ENCODE data around the gene CACNA2D3.

CACNA2D3 gene

GRCh38 chr3:54901906-54902685 lies 779.7 kb downstream of the CACNA2D3 start:
- no peak for DNase-seq

GRCh38 chr3:54905261-54905888 lies 783.0 kb downstream of the CACNA2D3 start:
- DNase-seq, result no peak

GRCh38 chr3:54905920-54906319 lies 783.6 kb downstream of the CACNA2D3 start:
- no peak for DNase-seq

GRCh38 chr3:54906763-54907162 lies 784.4 kb downstream of the CACNA2D3 start:
- no peak for DNase-seq

- no peak for DNase-seq
Observed at GRCh38 chr3:54909191-54909590, 786.8 kb downstream of the CACNA2D3 start.

GRCh38 chr3:54914180-54914579 lies 791.8 kb downstream of the CACNA2D3 start:
- DNase-seq, result no peak

GRCh38 chr3:54915181-54915580 lies 792.8 kb downstream of the CACNA2D3 start:
- DNase-seq, result no peak

GRCh38 chr3:54915976-54916375 lies 793.6 kb downstream of the CACNA2D3 start:
- no peak for DNase-seq

GRCh38 chr3:54916732-54917131 lies 794.4 kb downstream of the CACNA2D3 start:
- no peak for DNase-seq

GRCh38 chr3:54917174-54917573 lies 794.8 kb downstream of the CACNA2D3 start:
- no peak for DNase-seq

GRCh38 chr3:54917862-54918261 lies 795.5 kb downstream of the CACNA2D3 start:
- no peak for DNase-seq

- no peak for DNase-seq
Observed at GRCh38 chr3:54918516-54918915, 796.2 kb downstream of the CACNA2D3 start.

- DNase-seq, result no peak
Observed at GRCh38 chr3:54928046-54928770, 805.9 kb downstream of the CACNA2D3 start, which contains the start of gene LRTM1. TSS of gene LRTM1 (minus strand) at chr3:54928059. CDS start at chr3:54927911, 148 bp downstream.

- no peak for DNase-seq
Observed at GRCh38 chr3:54931182-54931581, 808.8 kb downstream of the CACNA2D3 start.

GRCh38 chr3:54932606-54933005 lies 810.3 kb downstream of the CACNA2D3 start:
- DNase-seq, result no peak

GRCh38 chr3:54935869-54936268 lies 813.5 kb downstream of the CACNA2D3 start:
- no peak for DNase-seq

GRCh38 chr3:54936561-54936960 lies 814.2 kb downstream of the CACNA2D3 start:
- DNase-seq, result no peak

- no peak for DNase-seq
Observed at GRCh38 chr3:54939557-54940300, 817.4 kb downstream of the CACNA2D3 start.

GRCh38 chr3:54940971-54941370 lies 818.6 kb downstream of the CACNA2D3 start:
- DNase-seq, result no peak

GRCh38 chr3:54941690-54942362 lies 819.5 kb downstream of the CACNA2D3 start:
- DNase-seq, result no peak

- no peak for DNase-seq
Observed at GRCh38 chr3:54949491-54950044, 827.2 kb downstream of the CACNA2D3 start.

- no peak for DNase-seq
Observed at GRCh38 chr3:54950391-54951003, 828.1 kb downstream of the CACNA2D3 start.
